ENCODE data around the gene SH3BP4. TPM values are rescaled to one million over a fixed set of nuclear protein-coding genes. Genes with fewer than 3 reads are reported as not detected.

The SH3BP4 gene
- total RNA-seq, 1 donor from 2014 or later = 0.26 TPM

DNA sequence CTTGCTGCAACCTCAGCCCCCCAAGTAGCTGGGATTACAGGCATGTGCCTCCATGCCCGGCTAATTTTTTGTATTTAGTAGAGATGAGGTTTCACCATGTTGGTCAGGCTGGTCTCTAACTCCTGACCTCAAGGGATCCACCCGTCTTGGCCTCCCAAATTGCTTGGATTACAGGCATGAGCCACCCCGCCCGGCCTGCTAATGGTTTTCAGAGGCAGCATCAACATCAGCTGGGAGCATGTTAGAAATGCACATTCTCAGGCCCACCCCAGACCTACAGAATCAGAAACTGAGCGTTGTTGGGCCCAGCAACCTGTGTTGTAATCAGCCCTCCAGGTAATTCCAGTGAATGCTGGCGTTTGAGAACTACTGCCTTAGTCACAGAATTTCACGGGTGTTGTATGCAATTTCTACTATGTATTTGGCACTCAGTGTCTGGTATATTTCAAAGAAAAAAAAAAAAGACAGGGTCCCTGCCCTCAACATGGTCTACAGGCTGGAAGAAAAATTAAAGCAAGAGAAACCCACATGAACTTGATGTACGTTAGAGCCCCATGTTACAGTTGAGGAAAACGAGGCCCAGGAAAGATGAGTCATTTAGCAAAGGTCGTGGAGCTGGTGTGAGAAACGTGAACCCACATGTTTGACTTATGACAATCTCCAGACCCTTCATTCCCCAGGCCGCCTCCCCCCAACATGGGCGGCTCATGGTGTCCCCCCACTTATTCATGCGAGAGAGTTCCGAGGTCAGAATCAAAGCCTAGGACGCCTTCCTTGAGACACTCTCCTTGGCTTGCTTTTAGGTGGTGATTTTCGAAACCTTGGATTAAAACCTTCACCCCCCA, 35.3 kb downstream of the SH3BP4 start:
- intact Hi-C loops (cut with micrococcal nuclease) = no loop called here
- Mint-ChIP-seq H3K9me3 (no peaks in the 10 kb centered on the region), H3K4me1 (ENCODE audit: low read depth) (no peaks in the 10 kb centered on the region), H3K4me3 (no peak overlapping the region), H3K27me3 (ENCODE audit: insufficient read depth) (peaks cover 3% of the 10 kb centered on the region), H3K27ac (no peak overlapping the region), H3K36me3 (ENCODE audit: low read depth) (no peaks in the 10 kb centered on the region)
- no peak for DNase-seq (ENCODE audit: low spot score)

DNA sequence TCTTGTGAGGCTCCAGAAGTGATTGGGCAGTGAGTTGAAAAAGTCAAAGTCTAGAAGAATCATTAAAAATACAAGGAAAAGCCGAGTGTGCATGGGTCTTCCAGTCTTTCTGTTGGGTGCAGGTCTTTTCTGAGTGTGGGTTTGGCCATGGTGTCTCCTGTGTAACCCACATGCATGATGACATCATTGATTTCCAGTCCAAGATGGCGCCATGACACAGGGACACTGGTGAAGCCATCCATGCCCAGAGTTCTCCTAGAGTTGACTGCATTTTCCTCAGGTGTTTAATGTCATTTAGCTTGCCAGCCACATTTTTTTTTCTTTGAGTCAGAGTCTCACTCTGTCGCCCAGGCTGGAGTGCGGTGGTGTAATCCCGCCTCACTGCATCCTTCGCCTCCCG, 35.9 kb downstream of the SH3BP4 start:
- no peaks in the 10 kb centered on the region for H3K36me3 Mint-ChIP-seq (ENCODE audit: low read depth)
- H3K27me3 Mint-ChIP-seq (ENCODE audit: insufficient read depth) = peaks cover 3% of the 10 kb centered on the region
- intact Hi-C loops (cut with micrococcal nuclease) = no loop called here
- no peak overlapping the region for H3K4me3 Mint-ChIP-seq
- no peaks in the 10 kb centered on the region for H3K9me3 Mint-ChIP-seq
- no peak overlapping the region for H3K27ac Mint-ChIP-seq
- H3K4me1 Mint-ChIP-seq (ENCODE audit: low read depth) = no peaks in the 10 kb centered on the region
- DNase-seq (ENCODE audit: low spot score) = no peak

DNA sequence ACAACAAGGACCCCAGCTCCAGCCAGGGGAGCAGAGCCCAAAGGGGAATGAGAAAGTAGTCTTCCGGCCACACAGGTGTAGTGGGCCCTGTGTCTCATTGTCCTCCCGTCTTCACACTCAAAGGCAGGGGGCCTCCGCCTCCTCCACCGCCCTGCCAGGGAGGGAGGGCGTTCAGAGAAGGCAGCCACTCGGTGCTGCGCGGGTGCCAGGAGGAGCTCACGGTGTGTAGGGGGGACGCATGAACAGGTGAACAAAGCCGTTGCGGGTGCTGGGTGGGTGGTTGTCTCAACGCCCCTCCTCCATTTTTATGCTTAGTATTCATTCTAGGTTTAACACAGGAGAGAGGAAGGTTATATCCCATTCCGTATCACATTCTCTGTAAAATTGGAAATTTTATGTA, 36.7 kb downstream of the SH3BP4 start:
- Mint-ChIP-seq H3K36me3 (ENCODE audit: low read depth) (no peaks in the 10 kb centered on the region), H3K4me1 (ENCODE audit: low read depth) (no peaks in the 10 kb centered on the region), H3K27me3 (ENCODE audit: insufficient read depth) (peaks cover 3% of the 10 kb centered on the region), H3K27ac (no peak overlapping the region), H3K9me3 (no peaks in the 10 kb centered on the region), H3K4me3 (no peak overlapping the region)
- DNase-seq (ENCODE audit: low spot score) = no peak
- intact Hi-C loops (cut with micrococcal nuclease) = no loop called here

DNA sequence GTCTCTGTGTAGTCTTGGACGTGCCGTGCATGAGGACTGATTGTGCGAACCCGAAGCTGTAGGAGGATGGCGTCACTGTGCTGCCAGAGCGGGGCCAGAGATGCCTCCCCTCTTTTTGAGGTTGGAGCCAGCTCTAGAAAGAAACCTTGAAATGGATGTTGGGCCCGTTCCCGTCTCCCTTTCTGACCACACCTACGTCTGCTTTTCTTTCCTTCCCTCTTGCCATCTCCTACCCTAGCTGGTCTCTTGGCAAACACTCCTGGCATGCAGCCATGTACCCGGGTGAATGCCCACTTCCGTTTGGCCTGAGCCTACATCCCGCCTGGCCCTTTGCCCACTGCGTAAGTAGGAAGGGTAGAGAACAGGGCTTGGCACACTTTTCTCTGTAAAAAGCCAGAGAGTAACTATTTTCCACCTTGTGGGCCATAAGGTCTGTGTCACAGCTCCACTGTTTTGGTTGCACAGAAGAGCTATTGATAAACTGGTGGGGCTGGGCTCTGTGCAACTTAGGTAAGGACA, 37.4 kb downstream of the SH3BP4 start:
- DNase-seq (ENCODE audit: low spot score) = no peak
- no peaks in the 10 kb centered on the region for H3K9me3 Mint-ChIP-seq
- intact Hi-C loops (cut with micrococcal nuclease) = no loop called here
- H3K36me3 Mint-ChIP-seq (ENCODE audit: low read depth) = no peaks in the 10 kb centered on the region
- no peak overlapping the region for H3K27ac Mint-ChIP-seq
- H3K4me3 Mint-ChIP-seq = no peak overlapping the region
- no peaks in the 10 kb centered on the region for H3K4me1 Mint-ChIP-seq (ENCODE audit: low read depth)
- peaks cover 6% of the 10 kb centered on the region for H3K27me3 Mint-ChIP-seq (ENCODE audit: insufficient read depth)

DNA sequence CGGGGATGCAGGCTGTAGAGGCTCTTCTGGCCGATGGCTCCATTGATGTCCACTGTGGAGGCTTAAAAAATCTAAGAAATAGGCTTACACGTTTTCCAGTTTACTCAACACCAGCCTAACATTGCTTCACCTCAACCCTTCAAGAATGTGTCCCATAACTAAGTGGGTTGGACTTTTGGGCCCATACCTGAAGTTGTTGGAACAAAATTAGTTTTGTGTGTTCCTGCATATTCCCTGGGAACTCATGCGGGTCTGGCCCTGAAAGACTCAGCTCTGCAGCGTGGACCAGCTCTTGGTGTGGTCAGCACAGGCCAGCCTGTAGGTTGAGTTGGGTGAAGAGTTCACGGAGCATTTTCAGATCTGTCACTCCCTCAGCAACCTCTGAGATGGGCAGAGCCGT, 38.5 kb downstream of the SH3BP4 start:
- Mint-ChIP-seq H3K4me1 (ENCODE audit: low read depth) (no peaks in the 10 kb centered on the region), H3K36me3 (ENCODE audit: low read depth) (no peaks in the 10 kb centered on the region), H3K27me3 (ENCODE audit: insufficient read depth) (peaks cover 8% of the 10 kb centered on the region), H3K4me3 (no peak overlapping the region), H3K9me3 (no peaks in the 10 kb centered on the region), H3K27ac (no peak overlapping the region)
- no peak for DNase-seq (ENCODE audit: low spot score)
- intact Hi-C loops (cut with micrococcal nuclease) = no loop called here

DNA sequence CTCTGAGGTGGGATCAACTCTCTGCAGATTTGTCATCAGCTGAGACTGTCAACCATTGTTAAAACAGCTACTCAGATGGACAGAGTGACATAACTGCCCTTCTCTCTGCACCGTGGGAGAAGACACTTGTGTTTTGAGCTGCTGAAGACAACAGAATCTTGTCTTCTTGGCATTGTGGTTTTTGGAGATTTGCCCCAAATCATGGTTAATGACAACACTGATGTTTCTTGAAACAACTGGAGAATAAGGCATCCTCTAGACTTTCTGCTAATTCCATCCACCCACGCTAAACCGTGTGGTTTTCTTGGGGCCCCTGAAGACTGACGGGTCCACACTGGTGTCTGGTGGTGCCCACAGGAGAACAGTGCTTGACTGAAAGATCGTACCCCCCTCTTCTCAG, 39.5 kb downstream of the SH3BP4 start:
- Mint-ChIP-seq H3K4me1 (ENCODE audit: low read depth) (no peaks in the 10 kb centered on the region), H3K36me3 (ENCODE audit: low read depth) (no peaks in the 10 kb centered on the region), H3K27me3 (ENCODE audit: insufficient read depth) (peaks cover 8% of the 10 kb centered on the region), H3K4me3 (no peak overlapping the region), H3K9me3 (no peaks in the 10 kb centered on the region), H3K27ac (no peak overlapping the region)
- intact Hi-C loops (cut with micrococcal nuclease) = no loop called here
- DNase-seq (ENCODE audit: low spot score) = no peak

DNA sequence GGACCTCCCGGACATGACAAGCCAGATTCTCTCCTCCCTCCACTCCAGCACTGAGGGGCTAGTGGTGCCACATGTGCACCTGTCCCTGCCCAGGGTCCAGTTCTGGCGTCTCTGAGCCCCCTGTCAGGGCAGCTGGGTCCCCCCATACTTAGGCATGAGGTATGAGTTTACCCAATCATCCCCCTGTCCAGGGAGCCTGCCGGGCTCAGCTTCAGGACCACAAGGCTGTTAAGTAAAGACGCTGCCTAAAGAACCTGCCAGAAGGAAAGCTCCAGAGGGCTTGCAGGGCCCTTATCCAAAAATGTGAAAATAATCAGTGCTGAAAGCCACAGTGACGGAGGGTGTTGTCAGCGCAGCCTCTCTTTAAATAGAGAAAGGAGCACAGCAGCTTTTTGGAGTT, 40.0 kb downstream of the SH3BP4 start:
- H3K27ac Mint-ChIP-seq = no peak overlapping the region
- intact Hi-C loops (cut with micrococcal nuclease) = no loop called here
- no peak for DNase-seq (ENCODE audit: low spot score)
- H3K4me3 Mint-ChIP-seq = no peak overlapping the region
- H3K27me3 Mint-ChIP-seq (ENCODE audit: insufficient read depth) = peaks cover 8% of the 10 kb centered on the region
- no peaks in the 10 kb centered on the region for H3K36me3 Mint-ChIP-seq (ENCODE audit: low read depth)
- no peaks in the 10 kb centered on the region for H3K9me3 Mint-ChIP-seq
- no peaks in the 10 kb centered on the region for H3K4me1 Mint-ChIP-seq (ENCODE audit: low read depth)

DNA sequence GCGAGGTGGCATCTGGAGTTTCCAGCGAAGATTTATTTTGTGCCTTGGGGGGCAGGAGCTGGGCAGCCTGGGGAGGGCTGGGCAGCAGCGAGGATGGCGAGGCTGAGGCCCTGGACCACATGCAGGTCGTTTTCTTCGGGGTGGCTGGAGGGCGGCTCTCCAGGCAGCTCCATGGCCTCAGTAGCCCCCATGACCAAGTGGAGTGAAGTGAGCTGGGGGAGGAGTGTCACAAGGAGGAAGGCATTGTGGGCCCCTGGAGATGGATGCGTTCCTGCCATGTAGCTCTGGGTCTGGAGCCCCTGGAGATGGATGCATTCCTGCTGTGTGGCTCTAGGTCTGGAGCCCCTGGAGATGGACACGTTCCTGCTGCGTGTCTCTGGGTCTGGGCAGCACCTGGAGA, 40.4 kb downstream of the SH3BP4 start:
- H3K27me3 Mint-ChIP-seq (ENCODE audit: insufficient read depth) = peaks cover 8% of the 10 kb centered on the region
- H3K4me3 Mint-ChIP-seq = no peak overlapping the region
- DNase-seq (ENCODE audit: low spot score) = no peak
- intact Hi-C loops (cut with micrococcal nuclease) = no loop called here
- no peaks in the 10 kb centered on the region for H3K4me1 Mint-ChIP-seq (ENCODE audit: low read depth)
- no peaks in the 10 kb centered on the region for H3K9me3 Mint-ChIP-seq
- no peak overlapping the region for H3K27ac Mint-ChIP-seq
- H3K36me3 Mint-ChIP-seq (ENCODE audit: low read depth) = no peaks in the 10 kb centered on the region

DNA sequence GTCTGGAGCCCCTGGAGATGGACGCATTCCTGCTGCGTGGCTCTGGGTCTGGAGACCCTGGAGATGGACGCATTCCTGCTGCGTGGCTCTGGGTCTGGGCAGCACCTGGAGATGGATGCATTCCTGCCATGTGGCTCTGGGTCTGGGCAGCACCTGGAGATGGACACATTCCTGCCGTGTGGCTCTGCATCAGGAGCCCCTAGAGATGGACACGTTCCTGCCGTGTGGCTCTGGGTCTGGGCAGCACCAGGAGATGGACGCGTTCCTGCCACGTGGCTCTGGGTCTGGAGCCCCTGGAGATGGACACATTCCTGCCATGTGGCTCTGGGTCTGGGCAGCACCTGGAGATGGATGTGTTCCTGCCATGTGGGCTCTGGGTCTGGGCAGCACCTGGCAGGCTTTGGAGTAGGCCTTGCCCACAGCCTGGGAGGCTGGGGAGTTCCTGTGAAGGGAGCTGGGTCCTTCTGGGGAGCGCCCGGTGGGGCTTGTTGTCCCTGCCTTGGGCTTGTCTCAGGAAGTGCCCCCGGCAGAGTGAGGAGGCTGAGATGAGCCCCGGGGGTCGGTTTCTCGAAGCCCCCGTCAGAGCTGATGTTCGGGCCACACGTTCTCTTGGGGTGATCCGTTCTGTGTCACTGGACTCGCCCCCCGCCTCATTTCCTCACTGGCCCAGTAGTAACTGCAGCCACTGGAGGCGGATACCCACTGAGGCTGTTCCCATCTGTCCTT, 41.0 kb downstream of the SH3BP4 start:
- H3K27me3 Mint-ChIP-seq (ENCODE audit: insufficient read depth) = peaks cover 8% of the 10 kb centered on the region
- DNase-seq (ENCODE audit: low spot score) = no peak

DNA sequence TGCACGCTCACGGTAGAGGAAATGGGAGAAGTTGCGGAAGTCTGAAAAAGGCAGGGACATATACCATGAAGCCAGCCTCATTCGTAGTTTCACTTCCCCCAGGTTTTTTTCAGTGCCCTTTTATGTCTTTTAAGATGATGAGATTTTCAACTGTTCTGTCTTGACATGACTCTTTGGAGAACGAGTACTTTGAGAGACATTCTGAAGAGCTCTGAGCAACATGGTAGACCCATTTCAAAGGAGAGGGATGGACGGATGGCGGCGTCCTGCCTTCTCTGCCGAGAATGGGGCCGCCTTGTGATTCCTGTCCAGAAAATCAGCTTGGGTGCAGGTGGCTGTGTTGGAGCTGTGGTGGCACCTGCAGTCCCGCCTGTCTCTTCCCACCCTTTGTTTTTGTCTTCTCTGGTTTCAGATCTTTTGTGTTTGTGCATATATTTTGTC, 41.7 kb downstream of the SH3BP4 start:
- H3K36me3 Mint-ChIP-seq (ENCODE audit: low read depth) = no peaks in the 10 kb centered on the region
- H3K27ac Mint-ChIP-seq = no peak overlapping the region
- H3K4me3 Mint-ChIP-seq = no peak overlapping the region
- H3K4me1 Mint-ChIP-seq (ENCODE audit: low read depth) = no peaks in the 10 kb centered on the region
- H3K9me3 Mint-ChIP-seq = no peaks in the 10 kb centered on the region
- intact Hi-C loops (cut with micrococcal nuclease) = no loop called here
- peaks cover 8% of the 10 kb centered on the region for H3K27me3 Mint-ChIP-seq (ENCODE audit: insufficient read depth)
- DNase-seq (ENCODE audit: low spot score) = no peak

More for the DNA sequence above, 41.0 kb downstream of the SH3BP4 start:
- Mint-ChIP-seq H3K4me3 (no peak overlapping the region), H3K27ac (no peak overlapping the region), H3K36me3 (ENCODE audit: low read depth) (no peaks in the 10 kb centered on the region), H3K9me3 (no peaks in the 10 kb centered on the region), H3K4me1 (ENCODE audit: low read depth) (no peaks in the 10 kb centered on the region)
- intact Hi-C loops (cut with micrococcal nuclease) = no loop called here

DNA sequence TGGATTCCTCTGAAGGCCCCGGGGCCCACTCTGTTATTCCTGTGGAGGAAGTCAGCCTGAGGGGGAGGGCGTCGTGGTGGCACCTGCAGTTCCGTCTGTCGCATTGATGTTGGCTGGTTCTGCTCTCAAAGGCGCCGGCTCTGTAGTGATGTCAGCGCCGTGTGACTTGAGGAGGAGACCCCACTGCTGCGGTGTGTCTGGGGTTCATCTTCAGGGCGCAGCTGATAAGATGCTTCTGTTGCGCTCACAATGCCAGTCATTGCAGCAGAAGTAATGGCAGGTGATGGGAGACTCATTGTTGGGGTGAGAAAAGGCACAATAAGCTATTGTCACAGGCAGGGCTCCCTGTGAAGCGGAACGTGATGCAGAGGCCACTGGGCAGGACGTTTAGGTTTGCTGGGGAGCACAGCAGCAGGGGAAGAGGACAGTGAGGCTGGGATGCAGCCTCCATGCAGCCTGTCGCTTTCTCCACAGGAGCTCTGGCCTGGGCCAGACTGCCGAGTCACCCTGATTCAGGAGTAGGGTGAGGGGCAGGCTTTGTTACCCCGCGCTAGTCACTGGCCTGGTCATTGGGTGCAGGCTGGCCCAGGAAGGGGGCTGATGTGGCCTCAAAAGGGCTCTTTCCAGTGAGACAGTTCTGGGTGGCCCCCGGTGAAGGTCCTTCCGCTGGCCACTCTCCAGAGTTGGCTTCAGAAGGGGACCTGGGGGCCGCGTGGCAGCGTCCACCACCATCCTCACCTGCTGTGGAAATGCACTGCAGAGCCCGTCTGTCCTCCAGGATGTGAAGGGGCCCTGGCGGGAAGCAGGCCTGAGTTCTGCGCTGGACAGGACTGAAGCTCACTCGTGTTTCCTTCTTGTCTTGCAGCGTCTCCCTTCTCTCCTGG, 42.9 kb downstream of the SH3BP4 start:
- H3K27ac Mint-ChIP-seq = no peak overlapping the region
- no peaks in the 10 kb centered on the region for H3K9me3 Mint-ChIP-seq
- H3K27me3 Mint-ChIP-seq (ENCODE audit: insufficient read depth) = peaks cover 8% of the 10 kb centered on the region
- H3K4me3 Mint-ChIP-seq = no peak overlapping the region
- intact Hi-C loops (cut with micrococcal nuclease) = no loop called here
- no peak for DNase-seq (ENCODE audit: low spot score)
- H3K36me3 Mint-ChIP-seq (ENCODE audit: low read depth) = no peaks in the 10 kb centered on the region
- H3K4me1 Mint-ChIP-seq (ENCODE audit: low read depth) = no peaks in the 10 kb centered on the region

DNA sequence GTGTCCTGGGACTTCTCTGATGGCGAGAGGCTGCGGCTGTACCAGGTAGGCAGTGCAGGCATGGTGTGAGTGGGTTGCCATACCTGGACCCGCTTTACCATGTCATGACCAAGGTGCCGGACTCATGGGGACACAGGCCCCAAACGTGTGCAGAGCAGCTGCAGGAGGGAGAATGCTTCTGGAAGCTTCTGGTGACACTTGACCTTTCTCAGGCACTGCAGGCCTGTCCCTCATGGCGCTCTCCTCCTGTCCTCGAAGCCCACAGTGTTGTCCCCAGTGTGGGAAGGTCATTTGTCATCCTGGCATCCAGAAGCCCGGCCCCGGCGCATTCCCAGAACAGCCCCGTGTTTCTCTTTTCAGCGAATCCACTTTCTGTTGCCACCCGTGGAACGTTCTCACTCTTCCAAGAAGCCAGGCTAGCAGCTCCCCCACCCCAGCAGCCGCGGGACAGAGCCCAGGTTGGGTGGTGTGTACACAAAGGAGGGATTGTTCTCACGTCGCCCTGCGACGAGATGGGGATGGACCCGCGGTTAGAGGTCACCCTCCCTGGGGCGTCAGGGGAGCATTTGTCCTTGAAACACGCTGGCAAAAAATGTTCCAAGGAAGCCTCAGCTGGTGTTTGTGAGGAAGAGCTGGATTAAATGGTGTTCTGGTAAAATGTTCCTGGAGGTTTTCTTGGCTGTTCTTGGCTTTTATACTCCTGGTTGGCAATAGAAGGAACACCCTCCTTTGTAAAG, 43.7 kb downstream of the SH3BP4 start:
- intact Hi-C loops (cut with micrococcal nuclease) = no loop called here
- no peak overlapping the region for H3K27ac Mint-ChIP-seq
- no peak for DNase-seq (ENCODE audit: low spot score)
- no peaks in the 10 kb centered on the region for H3K36me3 Mint-ChIP-seq (ENCODE audit: low read depth)
- H3K4me1 Mint-ChIP-seq (ENCODE audit: low read depth) = no peaks in the 10 kb centered on the region
- peaks cover 7% of the 10 kb centered on the region for H3K27me3 Mint-ChIP-seq (ENCODE audit: insufficient read depth)
- no peaks in the 10 kb centered on the region for H3K9me3 Mint-ChIP-seq
- no peak overlapping the region for H3K4me3 Mint-ChIP-seq
